HG03066 (cell line): ENCODE measurements around the gene SSX4.
"Not testable (repeated sequence)": the region's sequence is repeated elsewhere in the genome, so short reads cannot be mapped to it uniquely, and the experiment has no call there.

Experiments used
- ATAC-seq: cut with Tn5 transposase; IDR thresholded peaks from one replicate; pipeline ENCODE4 v1.9.1; 2021; ENCODE audit warnings: low read depth; ENCODE audit not compliant: unreplicated experiment

Gene SSX4

GRCh38 chrX:48383239-48383638, at the start of gene SSX4:
SSX4 (plus strand) TSS chrX:48383539; CDS start chrX:48384054, 515 bp downstream.
- ATAC-seq: not testable (repeated sequence)

GRCh38 chrX:48346059-48346458, 37.3 kb upstream of the SSX4 start:
- not testable (repeated sequence) for ATAC-seq

GRCh38 chrX:48356315-48357094, 26.8 kb upstream of the SSX4 start, which contains the start of gene SSX3:
SSX3 (minus strand) TSS chrX:48356703; CDS start chrX:48355249, 1,454 bp downstream.
- not testable (repeated sequence) for ATAC-seq

- ATAC-seq: no peak
Observed at GRCh38 chrX:48357681-48358080, 25.7 kb upstream of the SSX4 start.

- ATAC-seq: not testable (repeated sequence)
Observed at GRCh38 chrX:48359281-48359680, 24.1 kb upstream of the SSX4 start.

GRCh38 chrX:48367717-48368408, 15.5 kb upstream of the SSX4 start:
- not testable (repeated sequence) for ATAC-seq

GRCh38 chrX:48370408-48370807, 12.9 kb upstream of the SSX4 start:
- ATAC-seq: not testable (repeated sequence)

- ATAC-seq: not testable (repeated sequence)
Observed at GRCh38 chrX:48396931-48397330, 13.6 kb downstream of the SSX4 start.

- not testable (repeated sequence) for ATAC-seq
Observed at GRCh38 chrX:48397825-48398224, 14.5 kb downstream of the SSX4 start.

- not testable (repeated sequence) for ATAC-seq
Observed at GRCh38 chrX:48411860-48412259, 28.5 kb downstream of the SSX4 start, which contains the start of gene SSX4B. SSX4B (minus strand) TSS chrX:48411960; CDS start chrX:48411372, 588 bp downstream.

- ATAC-seq: not testable (repeated sequence)
Observed at GRCh38 chrX:48427027-48427716, 43.8 kb downstream of the SSX4 start.

GRCh38 chrX:48429606-48430005, 46.3 kb downstream of the SSX4 start:
- ATAC-seq: not testable (repeated sequence)

- not testable (repeated sequence) for ATAC-seq
Observed at GRCh38 chrX:48430166-48430565, 46.8 kb downstream of the SSX4 start.

GRCh38 chrX:48433713-48434112, 50.4 kb downstream of the SSX4 start:
- not testable (repeated sequence) for ATAC-seq
